NCI-H2107 (cell line): ENCODE results near the gene EPC2.

ENCODE experiments used
- DNase-seq: peaks from one replicate; lab custom pipeline; 2025; lab: John Stamatoyannopoulos, UW

Gene EPC2, protein sequence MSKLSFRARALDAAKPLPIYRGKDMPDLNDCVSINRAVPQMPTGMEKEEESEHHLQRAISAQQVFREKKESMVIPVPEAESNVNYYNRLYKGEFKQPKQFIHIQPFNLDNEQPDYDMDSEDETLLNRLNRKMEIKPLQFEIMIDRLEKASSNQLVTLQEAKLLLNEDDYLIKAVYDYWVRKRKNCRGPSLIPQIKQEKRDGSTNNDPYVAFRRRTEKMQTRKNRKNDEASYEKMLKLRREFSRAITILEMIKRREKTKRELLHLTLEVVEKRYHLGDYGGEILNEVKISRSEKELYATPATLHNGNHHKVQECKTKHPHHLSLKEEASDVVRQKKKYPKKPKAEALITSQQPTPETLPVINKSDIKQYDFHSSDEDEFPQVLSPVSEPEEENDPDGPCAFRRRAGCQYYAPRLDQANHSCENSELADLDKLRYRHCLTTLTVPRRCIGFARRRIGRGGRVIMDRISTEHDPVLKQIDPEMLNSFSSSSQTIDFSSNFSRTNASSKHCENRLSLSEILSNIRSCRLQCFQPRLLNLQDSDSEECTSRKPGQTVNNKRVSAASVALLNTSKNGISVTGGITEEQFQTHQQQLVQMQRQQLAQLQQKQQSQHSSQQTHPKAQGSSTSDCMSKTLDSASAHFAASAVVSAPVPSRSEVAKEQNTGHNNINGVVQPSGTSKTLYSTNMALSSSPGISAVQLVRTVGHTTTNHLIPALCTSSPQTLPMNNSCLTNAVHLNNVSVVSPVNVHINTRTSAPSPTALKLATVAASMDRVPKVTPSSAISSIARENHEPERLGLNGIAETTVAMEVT

DNA sequence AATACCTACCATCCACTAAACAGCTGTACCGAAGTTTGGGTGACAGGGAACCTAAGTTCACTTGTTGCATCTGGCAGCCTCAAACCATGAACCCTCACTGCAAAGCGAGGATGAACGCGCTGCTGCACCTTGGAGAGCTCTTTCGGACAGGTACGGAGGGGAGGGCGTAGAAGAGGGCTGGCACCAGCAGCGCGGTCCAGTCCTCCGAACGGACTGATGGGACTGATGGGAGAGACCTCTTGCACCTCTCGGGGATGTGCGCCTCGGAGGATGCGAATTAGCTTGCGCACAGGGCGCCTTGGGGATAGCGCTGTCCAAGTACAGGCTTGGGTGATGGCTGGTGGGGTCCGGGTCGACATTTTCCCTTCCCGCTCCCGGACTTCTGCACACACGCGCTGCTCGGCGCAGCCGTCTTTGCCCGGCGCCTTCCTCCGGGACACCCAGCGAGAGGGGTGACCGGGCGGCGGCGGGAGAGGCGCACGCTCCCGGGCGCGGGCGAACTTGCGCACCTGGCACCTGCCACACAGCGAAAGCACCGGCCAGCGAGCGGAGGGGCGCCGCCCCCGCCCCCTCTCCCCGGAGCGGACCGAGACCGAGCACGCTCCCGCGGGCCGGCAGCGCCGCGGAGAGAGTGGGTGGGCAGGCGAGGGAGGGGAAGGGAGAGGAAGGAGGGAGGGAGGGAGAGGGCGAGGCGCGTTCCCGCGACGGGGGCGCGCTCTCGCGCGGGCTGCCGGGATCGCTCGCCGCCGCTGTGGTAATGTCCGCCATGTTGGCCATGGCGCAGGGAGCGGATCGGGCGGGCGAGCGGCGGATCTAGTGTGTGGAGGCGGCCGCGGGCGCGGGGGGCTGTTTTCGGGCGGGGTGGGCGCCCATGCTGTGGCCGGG lies at the start of gene EPC2:
EPC2 (plus strand) TSS at position 754 of the 885 bp plus-strand sequence. CDS start 267 bp downstream, outside the sequence.
- peak; percentile 61 for DNase-seq

DNA sequence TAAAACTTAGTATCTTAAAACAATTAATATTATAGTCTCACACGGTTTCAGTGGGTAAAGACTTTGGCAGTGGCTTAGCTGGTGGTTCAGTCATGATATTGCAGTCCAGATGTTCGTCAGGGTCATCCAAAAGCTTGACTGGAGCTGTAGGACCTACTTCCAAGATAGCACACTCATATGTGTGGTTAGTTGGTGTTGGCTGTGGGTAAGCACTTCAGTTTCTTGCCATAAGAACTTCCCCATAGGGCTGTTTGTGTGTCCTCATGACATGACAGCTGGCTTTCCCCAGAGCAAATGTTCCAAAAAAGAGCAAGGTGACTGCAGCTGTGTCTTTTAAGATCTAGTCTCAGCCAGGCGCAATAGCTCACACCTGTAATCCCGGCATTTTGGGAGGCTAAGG lies 48.5 kb upstream of the EPC2 start:
- DNase-seq: no peak

DNA sequence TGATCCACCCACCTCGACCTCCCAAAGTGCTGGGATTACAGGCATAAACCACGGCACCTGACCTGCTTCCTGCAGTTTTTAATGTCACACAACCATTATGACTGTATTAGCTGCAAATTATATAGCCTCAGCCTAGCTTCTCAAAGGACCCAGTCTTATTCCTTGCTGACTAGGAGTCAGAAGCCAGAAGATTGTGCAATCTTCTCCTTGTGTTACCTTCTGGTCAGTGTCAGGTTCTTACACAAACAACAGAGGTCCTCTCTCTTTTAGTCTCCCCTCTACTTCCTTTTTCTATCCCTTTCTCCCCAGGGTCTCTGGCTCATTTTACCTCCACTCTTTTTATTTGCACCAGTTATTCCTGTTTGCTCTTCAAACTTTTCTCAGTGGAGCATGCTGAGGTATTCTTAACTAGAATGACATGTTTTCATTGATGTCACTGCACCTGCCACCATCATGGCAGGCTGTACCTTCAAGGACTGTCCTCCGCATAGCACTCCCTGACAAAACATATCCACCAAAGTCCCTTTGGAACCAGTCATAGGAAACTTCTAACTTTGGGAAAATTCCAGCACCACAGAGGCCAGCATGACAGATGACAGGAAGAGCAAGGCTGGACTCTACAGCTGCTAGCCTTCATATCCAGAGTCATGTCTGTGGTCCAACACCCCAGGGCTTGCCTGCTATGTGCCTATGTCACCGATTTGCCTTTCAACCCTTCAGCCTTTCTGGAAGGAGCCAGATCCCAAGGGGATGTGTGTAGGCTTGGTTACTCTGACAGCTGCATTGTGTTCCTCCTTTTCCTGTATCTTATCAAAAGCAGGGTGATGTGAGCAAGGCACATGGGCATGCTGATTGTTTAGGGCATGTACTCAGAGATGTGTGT lies 45.2 kb upstream of the EPC2 start:
- no peak for DNase-seq

DNA sequence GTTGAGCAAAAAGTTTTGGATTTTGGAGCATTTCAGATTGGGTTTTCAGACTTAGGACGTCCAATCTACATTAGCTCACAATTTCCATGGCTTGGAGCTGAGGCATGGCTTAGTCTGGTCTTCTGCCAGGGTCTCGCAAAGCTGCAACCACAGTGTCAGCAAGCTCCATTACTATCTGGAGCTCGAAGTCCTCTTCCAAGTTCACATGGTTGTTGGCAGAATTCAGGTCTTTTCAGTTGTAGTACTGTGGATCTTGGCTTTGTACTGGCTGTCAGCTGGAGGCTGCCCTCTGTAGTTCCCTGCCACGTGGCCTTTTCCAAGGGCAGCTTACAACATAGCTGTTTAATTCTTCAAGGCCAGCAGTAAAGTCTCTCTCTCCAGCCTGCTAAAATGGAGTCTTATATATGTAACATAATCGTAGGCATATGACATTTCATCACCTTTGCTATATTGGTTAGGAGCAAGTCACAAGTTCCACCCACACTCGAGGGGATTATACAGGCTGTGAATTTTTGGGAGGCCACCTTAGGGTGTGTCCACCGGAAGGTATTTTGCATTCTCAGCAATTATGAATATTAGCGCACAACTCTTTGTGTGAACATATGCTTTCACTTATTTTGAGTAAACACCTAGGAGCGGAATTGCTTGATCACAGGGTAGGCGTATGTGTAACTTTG lies 41.5 kb upstream of the EPC2 start:
- DNase-seq: no peak

DNA sequence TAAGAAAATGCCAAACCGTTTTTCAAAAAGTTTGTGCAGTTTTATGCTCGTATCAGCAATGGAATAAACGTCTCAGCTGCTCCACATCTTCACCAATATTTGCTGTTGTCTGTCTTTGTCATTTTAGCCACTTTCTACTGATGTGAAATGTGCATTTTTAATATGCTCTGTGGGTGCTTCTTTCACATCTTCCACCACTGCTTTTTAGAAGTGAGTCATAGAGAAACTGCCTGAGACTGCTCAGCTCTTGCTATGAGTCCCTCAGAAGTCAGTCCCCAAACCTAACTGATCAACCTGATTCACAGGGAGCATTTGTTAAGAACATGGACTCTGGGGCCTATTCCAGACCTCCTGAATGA lies 41.0 kb upstream of the EPC2 start:
- DNase-seq: no peak

DNA sequence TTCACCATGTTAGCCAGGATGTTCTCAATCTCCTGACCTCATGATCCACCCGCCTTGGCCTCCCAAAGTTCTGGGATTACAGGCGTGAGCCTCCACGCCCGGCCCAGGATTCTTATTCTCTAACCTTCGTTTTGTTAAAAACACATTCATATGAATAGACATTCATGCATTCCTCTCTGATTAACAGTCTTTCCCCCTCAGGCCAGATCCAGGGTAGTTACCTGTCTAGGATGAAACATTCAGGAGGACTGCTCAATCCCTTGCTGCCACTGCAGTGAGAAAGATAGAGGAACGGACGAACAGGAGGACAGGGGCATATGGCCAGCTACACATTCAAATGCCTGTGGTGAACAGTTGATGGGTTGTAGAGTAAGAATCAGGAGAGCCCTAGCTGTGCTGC lies 39.6 kb upstream of the EPC2 start:
- DNase-seq: no peak

DNA sequence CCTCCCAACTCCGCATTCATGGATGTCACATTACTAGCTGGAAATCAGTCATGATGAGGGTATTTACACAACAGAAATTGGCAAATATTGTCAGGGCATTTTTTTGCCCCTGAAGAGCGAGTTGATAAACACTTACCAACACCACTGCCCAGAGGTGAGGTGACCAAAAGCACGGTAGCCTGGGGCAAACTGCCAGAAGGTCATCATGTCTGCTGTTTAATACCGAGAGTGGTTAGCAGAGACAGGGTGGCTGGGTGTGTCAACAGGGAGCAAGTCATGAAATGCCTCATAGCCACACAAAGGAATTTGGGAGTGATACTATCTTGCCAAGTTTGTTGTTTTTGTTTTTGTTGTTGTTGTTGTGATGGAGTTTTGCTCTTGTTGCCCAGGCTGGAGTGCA lies 37.0 kb upstream of the EPC2 start:
- DNase-seq: no peak

DNA sequence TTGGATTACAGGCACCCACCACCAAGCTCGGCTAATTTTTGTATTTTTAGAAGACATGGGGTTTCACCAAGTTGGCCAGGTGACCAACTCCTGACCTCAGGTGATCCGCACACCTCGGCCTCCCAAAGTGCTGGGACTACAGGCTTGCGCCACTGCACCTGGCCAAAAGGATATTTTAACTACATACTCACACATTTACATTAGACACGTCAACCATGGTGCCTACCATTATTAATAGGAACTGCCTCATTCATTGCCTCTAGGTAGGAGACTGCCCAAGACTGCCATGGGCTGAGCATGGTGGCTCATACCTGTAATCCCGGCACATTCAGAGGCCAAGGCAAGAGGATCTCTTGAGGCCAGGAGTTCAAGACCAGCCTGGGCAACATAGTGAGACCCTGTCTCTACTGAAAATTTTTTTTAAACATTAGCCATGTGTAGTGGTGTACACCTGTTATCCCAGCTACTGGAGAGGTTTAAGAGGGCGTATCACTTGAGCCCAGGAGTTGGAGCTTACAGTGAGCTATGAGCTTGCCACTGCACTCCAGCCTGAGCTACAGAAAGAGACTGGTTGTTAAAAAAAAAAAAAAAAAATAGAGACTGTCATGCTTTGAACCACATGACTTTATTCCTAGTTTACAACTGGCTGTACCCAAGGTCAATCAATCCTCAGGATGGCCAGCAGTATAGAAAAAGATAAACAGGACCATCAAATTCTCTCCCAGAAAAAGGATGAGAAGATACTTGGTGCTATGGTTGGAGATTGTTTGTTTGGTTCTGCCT lies 31.1 kb upstream of the EPC2 start:
- no peak for DNase-seq

DNA sequence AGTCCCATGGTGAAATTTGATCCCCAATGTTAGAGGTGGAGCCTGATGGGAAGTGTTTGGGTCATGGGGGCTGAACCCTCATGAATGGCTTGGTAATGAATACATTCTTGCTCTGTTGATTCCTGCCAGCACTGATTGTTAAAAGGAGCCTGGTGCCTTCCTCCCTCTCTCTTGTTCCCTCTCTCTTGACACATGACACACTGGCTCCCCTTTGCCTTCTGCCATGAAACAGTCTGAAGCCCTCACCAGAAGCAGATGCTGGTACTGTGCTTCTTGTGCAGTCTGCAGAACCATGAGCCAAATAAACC lies 30.6 kb upstream of the EPC2 start:
- peak; percentile 35 for DNase-seq

DNA sequence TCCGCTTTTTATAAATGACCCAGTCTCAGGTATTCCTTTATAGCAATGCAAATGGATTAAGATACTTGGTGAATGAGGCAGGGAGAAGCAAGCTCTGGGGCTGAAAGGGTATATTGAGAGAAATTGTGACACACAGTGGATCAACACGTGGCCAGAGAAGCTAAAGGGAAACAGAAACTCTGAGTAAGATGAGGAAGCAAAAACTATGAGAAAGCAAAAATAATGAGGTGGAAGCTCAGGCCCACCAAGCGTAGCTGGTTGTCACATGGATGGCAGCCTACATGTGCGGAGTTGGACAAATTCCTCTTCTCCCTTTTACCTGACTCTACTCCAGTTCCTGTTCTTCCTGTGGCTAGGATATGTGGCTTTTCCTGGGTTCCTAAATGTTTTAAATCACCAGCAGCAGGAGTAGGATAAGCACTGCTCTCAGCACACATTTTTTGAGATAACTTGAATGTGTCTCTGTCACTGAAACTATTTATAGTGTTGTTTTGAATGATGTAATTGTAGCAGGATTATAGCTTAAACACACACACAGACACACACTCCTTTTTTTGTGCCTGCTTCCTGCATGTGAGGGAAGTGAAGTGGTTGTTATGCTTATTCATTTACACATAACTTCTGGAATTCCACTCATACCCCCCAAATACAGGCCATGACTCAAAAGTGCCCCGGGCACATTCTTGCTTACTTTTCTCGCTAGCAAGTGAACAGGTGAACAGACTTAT lies 30.1 kb upstream of the EPC2 start:
- DNase-seq: no peak

DNA sequence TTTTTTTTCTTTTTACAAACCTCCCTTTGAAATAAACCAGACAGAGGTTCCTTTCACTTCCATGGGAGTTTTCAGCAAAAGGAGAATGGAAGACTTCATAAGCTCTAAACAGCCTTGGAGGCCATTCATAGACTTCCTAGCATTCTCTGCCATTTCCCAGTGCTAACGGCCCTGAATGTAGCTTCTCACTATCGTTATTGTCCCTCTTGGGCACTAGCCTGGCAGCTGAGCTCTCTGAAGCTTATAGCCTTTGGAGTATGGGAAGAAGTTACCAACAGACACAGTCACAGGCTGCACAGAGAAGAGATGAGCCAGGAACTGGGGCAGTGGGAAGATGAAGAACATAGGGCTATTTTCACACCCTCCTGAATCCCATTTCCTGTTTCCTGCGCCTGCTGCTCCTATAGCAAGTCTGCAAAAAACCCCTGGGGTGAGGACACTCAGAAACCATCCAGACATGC lies 29.1 kb upstream of the EPC2 start:
- DNase-seq: no peak

DNA sequence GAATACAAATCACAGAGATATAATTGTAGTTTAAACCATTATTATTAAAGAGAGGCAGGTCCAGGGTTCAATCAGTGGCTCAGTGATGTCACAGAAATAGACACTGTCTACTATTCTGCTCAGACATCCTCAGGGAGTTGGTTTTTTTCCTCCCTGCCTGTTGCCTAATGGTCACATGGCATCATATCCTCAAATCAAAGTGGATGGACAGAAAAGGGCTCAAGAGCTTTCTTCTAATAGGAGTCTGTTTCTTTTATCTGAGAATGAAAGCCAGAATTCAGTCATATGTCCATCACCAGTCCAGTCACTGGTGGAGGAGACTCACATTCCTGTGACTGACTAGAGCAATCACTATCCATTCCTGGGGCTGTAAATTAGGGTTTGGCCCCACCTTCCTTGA lies 27.9 kb upstream of the EPC2 start:
- no peak for DNase-seq

DNA sequence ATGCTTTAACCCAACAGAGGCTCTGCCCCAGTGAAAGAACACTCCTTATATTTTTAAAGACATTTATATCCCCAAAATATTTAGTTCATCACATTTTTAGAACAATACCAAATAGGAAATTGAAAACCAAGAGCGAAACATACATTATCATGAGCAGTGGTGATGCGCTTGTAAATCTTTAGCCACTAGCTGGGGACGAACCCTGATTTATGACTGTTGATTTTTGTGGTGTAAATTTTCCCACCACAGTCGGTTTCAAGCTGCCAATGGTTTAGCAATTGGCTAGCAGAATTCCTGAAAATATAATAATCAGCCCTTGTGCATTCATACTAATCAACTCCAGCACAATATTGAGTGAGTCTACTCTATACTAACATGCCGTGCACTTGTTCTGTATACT lies 27.3 kb upstream of the EPC2 start:
- DNase-seq: no peak

DNA sequence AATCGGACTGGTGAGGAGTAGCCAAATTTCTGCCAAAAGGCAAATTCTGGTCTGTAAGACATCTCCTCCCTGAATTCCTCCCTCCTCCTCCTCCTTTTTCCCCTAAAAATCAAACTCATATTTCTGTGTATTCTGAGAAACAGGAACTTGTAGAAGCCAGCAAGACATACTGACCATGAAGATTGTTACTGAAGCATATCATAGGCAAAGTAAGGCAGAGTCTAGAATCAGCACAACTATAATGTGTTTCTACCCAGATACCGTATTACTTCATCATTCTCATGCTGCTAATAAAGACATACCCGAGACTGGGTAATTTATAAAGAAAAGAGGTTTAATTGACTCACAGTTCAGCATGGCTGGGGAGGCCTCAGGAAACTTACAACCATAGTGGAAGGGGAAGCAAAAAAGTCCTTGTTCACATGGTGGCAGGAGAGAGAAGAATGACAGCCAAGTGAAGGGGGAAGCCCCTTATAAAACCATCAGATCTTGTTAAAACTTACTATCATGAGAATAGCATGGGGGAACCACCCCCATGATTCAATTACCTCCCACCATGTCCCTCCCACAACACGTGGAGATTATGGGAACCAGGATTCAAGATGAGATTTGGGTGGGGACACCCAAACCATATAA lies 24.9 kb upstream of the EPC2 start:
- DNase-seq: no peak

DNA sequence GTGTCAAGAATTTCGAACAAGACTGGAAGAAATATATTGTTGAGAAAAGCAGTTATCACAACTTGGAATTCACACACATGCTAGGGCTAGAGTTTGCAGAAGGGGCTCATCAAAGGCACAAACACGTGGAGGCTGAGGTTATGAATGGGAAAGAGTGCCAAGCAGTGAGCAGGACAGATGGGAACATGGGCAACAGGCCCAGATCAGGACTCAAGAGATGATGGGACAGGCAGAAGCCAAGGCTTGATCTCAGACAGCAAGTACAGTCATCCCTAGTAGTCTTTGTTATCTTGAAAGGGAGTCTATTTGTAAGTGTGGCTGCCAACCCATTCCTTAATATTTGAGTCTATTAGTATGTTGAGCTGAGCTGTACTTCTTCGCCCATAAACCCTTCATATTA lies 22.2 kb upstream of the EPC2 start:
- DNase-seq: no peak

DNA sequence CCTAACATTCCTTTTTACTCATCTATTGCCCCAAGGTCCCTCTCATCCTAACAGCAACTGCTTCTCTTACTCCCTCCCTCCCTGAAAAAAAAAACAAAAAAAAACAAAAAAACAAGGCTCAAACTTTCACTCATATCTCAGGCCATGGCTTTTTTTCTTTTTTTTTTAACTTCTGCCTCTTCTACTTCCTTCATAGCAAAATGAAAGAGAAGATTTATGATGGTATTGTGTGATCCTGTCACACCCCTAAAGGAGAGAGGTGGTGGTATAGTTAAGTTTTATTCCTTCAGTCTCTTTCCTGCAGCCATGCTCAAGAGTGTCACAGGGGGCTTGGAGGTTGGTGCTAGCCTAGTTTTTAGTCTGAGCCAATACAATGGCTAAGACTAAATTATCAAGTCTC lies 21.5 kb upstream of the EPC2 start:
- DNase-seq: no peak

DNA sequence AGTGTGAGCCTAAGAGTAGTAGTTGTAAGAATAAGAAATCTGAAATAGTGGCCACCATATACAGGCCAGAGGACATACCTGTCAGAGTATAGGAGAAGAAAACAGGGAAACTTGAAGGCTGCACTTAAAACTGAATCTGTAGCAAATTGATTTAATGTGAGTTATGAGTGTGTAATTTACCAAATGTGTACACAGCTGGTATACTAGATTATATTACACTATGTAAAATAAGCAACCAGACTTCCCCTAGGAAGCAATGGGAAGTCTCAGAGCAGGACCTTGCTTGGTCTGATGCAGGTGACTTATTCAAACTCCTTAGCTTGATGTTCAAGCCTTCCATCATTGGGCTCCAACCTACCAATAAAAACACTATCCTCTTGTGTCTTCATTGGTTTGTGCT lies 17.3 kb upstream of the EPC2 start:
- no peak for DNase-seq

DNA sequence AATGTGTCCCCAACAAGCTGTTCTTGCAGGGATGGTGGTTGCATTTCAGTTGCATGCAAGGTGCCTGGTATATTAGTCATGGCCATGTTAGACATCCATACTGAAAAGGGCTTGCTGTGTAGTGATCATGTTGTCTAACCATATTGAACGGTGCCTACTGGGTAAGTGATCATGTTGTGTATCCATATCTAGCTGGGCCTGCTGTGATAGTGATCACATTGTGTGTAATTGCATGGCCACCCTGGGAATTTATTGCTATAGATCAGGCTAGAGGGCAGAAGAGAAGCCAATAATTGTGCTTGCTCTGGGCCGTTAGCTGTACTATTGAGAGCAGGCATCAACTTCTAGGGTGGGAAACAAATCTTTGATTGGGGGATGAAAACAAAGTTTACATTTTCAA lies 9.8 kb upstream of the EPC2 start:
- DNase-seq: no peak

DNA sequence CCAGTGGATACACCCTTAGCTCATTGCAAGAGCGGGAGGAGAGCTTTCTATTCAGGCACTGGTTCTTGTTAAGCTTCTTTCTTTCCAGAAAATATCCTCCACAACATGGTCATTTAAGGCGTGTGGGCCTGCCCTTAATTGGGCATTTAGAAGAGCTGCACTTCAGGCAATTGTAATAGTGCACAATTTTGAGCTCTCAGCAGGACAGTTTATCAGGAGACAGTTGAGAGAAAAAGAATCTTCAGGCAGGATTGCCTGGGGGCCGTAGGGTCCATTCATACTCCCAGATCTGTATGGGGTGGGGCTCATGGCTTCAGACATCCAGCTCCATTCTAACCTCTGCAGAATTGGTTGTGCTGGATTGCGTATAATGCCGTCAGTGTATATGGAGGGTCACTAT lies 6.0 kb upstream of the EPC2 start:
- no peak for DNase-seq
